IPS-15b (cell line): ENCODE data around the gene LRRC8E.
"Not testable (repeated sequence)": the region's sequence is repeated elsewhere in the genome, so short reads cannot be mapped to it uniquely, and the experiment has no call there.

ENCODE experiments used
- H3K27me3 ChIP-seq: one replicate; pipeline ENCODE4 v1.6.1; 2013; ENCODE audit warnings: low read length; ENCODE audit not compliant: control insufficient read depth, insufficient read depth
- H3K36me3 ChIP-seq: one replicate; pipeline ENCODE4 v1.6.1; 2013; ENCODE audit warnings: low read length; ENCODE audit not compliant: control insufficient read depth, insufficient read depth
- H3K4me1 ChIP-seq: one replicate; pipeline ENCODE4 v1.6.1; 2013; ENCODE audit warnings: mild to moderate bottlenecking, low read length; ENCODE audit not compliant: control insufficient read depth, insufficient read depth
- H3K4me3 ChIP-seq: one replicate; pipeline ENCODE4 v1.5.1; 2013; ENCODE audit warnings: low read depth, low read length
- H3K9ac ChIP-seq: one replicate; pipeline ENCODE4 v1.6.1; 2013; ENCODE audit warnings: low read depth, mild to moderate bottlenecking, low read length
- H3K9me3 ChIP-seq: one replicate; pipeline ENCODE4 v1.6.1; 2013; ENCODE audit warnings: mild to moderate bottlenecking, low read length; ENCODE audit not compliant: control insufficient read depth, insufficient read depth

Gene LRRC8E

GRCh38 chr19:7883796-7884570 lies 4.3 kb upstream of the LRRC8E start:
- no peak overlapping the region for H3K4me3 ChIP-seq
- peaks cover 3% of the 10 kb centered on the region for H3K27me3 ChIP-seq
- no peaks in the 10 kb centered on the region for H3K36me3 ChIP-seq
- H3K9ac ChIP-seq = no peak overlapping the region
- peaks cover 5% of the 10 kb centered on the region for H3K4me1 ChIP-seq
- H3K9me3 ChIP-seq = no peaks in the 10 kb centered on the region

GRCh38 chr19:7885818-7886217 lies 2.5 kb upstream of the LRRC8E start:
- Histone ChIP-seq H3K4me1 (peaks cover 6% of the 10 kb centered on the region), H3K4me3 (no peak overlapping the region), H3K36me3 (no peaks in the 10 kb centered on the region), H3K9me3 (no peaks in the 10 kb centered on the region), H3K27me3 (peaks cover 3% of the 10 kb centered on the region), H3K9ac (no peak overlapping the region)

GRCh38 chr19:7887408-7888144 lies 734 bp upstream of the LRRC8E start:
- Histone ChIP-seq H3K9me3 (no peaks in the 10 kb centered on the region), H3K27me3 (peaks cover 3% of the 10 kb centered on the region), H3K36me3 (no peaks in the 10 kb centered on the region), H3K4me3 (peak overlapping the region; percentile 58), H3K9ac (no peak overlapping the region), H3K4me1 (peaks cover 6% of the 10 kb centered on the region)

GRCh38 chr19:7888826-7889217 lies 512 bp downstream of the LRRC8E start:
- peak overlapping the region; percentile 58 for H3K4me3 ChIP-seq
- H3K36me3 ChIP-seq = no peaks in the 10 kb centered on the region
- peaks cover 3% of the 10 kb centered on the region for H3K27me3 ChIP-seq
- H3K4me1 ChIP-seq = peaks cover 6% of the 10 kb centered on the region
- H3K9ac ChIP-seq = peak overlapping the region; percentile 65
- no peaks in the 10 kb centered on the region for H3K9me3 ChIP-seq

DNA sequence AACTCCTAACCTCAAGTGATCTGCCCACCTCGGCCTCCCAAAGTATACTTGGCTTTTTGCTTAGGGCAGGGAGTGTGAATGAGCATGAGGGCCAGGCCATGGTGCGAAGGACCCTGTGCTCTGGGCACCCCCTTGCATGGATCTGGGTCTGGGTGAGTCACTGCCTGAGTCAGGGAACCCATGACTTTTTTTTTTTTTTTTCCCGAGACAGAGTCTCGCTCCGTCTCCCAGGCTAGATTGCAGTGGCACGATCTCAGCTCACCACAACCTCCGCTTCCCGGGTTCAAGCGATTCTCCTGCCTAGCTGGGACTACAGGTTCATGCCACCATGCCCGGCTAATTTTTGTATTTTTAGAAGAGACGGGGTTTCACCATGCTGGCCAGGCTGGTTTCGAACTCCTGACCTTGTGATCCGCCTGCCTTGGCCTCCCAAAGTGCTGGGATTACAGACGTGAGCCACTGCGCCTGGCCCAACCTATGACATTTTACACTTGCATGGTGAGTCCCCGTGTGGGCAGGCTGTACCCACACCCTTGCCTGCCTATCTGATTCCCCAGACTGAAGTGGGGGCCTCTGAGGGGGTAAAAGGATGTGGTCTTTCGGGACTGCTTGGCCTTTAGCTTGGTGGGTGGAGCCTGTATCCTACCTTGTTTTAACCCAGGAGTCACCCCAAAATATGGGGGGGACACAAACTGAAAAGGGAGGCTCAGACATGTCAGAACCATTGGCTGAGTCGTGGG lies 5.2 kb downstream of the LRRC8E start:
- H3K4me3 ChIP-seq, H3K4me1 ChIP-seq, H3K9ac ChIP-seq, H3K27me3 ChIP-seq, H3K9me3 ChIP-seq, H3K36me3 ChIP-seq: not testable (repeated sequence)

GRCh38 chr19:7894612-7895309 lies 6.5 kb downstream of the LRRC8E start:
- Histone ChIP-seq H3K27me3 (no peaks in the 10 kb centered on the region), H3K4me1 (no peaks in the 10 kb centered on the region), H3K36me3 (peaks cover 4% of the 10 kb centered on the region), H3K9ac (no peak overlapping the region), H3K4me3 (no peak overlapping the region), H3K9me3 (no peaks in the 10 kb centered on the region)

GRCh38 chr19:7895565-7895964 lies 7.3 kb downstream of the LRRC8E start:
- H3K9me3 ChIP-seq = no peaks in the 10 kb centered on the region
- no peak overlapping the region for H3K4me3 ChIP-seq
- peaks cover 12% of the 10 kb centered on the region for H3K36me3 ChIP-seq
- H3K9ac ChIP-seq = peak overlapping the region; percentile 12
- no peaks in the 10 kb centered on the region for H3K4me1 ChIP-seq
- no peaks in the 10 kb centered on the region for H3K27me3 ChIP-seq

- Histone ChIP-seq H3K9me3 (no peaks in the 10 kb centered on the region), H3K27me3 (no peaks in the 10 kb centered on the region), H3K9ac (no peak overlapping the region), H3K4me1 (no peaks in the 10 kb centered on the region), H3K36me3 (peaks cover 13% of the 10 kb centered on the region), H3K4me3 (no peak overlapping the region)
Observed at GRCh38 chr19:7897292-7897691, 9.0 kb downstream of the LRRC8E start.

DNA sequence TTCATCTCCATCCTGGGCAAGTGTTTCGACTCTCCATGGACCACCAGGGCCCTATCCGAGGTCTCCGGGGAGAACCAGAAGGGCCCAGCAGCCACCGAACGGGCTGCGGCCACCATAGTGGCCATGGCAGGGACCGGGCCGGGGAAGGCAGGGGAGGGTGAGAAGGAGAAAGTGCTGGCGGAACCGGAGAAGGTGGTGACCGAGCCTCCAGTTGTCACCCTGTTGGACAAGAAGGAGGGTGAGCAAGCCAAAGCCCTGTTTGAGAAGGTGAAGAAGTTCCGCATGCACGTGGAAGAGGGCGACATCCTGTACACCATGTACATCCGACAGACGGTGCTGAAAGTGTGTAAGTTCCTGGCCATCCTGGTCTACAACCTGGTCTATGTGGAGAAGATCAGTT lies 10.7 kb downstream of the LRRC8E start:
- no peak overlapping the region for H3K4me3 ChIP-seq
- no peak overlapping the region for H3K9ac ChIP-seq
- H3K4me1 ChIP-seq = no peaks in the 10 kb centered on the region
- no peaks in the 10 kb centered on the region for H3K27me3 ChIP-seq
- H3K36me3 ChIP-seq = peaks cover 13% of the 10 kb centered on the region
- no peaks in the 10 kb centered on the region for H3K9me3 ChIP-seq

DNA sequence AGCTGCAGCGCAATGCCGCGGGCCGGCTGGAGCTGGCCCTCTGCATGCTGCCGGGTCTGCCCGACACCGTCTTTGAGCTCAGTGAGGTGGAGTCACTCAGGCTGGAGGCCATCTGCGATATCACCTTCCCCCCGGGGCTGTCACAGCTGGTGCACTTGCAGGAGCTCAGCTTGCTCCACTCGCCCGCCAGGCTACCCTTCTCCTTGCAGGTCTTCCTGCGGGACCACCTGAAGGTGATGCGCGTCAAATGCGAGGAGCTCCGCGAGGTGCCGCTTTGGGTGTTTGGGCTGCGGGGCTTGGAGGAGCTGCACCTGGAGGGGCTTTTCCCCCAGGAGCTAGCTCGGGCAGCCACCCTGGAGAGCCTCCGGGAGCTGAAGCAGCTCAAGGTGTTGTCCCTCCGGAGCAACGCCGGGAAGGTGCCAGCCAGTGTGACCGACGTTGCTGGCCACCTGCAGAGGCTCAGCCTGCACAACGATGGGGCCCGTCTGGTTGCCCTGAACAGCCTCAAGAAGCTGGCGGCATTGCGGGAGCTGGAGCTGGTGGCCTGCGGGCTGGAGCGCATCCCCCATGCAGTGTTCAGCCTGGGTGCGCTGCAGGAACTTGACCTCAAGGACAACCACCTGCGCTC lies 11.6 kb downstream of the LRRC8E start:
- Histone ChIP-seq H3K9ac (no peak overlapping the region), H3K4me3 (no peak overlapping the region), H3K36me3 (peaks cover 13% of the 10 kb centered on the region), H3K27me3 (no peaks in the 10 kb centered on the region), H3K9me3 (no peaks in the 10 kb centered on the region), H3K4me1 (peaks cover 2% of the 10 kb centered on the region)

DNA sequence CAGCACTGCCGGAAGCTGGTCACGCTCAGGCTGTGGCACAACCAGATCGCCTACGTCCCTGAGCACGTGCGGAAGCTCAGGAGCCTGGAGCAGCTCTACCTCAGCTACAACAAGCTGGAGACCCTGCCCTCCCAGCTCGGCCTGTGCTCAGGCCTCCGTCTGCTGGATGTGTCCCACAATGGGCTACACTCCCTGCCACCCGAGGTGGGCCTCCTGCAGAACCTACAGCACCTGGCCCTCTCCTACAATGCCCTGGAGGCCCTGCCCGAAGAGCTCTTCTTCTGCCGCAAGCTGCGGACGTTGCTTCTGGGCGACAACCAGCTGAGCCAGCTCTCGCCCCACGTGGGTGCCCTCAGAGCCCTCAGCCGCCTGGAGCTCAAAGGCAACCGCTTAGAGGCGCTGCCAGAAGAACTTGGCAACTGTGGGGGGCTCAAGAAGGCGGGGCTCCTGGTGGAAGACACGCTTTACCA lies 12.1 kb downstream of the LRRC8E start:
- H3K4me1 ChIP-seq = peaks cover 2% of the 10 kb centered on the region
- H3K9ac ChIP-seq = no peak overlapping the region
- peaks cover 13% of the 10 kb centered on the region for H3K36me3 ChIP-seq
- H3K9me3 ChIP-seq = no peaks in the 10 kb centered on the region
- no peak overlapping the region for H3K4me3 ChIP-seq
- H3K27me3 ChIP-seq = no peaks in the 10 kb centered on the region
